Measurements from ENCODE around the gene FBXW5. TPM values are rescaled to one million over a fixed set of nuclear protein-coding genes. Genes with fewer than 3 reads are reported as not detected.
A peak's percentile ranks its signal among the peaks of the same experiment; 100 is the strongest.

The FBXW5 gene
- total and polyA plus RNA-seq, 9 of the 15 experiments (the other 6 are each of a cell fraction or from before 2014, with no cell fraction given) = 0.21 to 128 (median 37.0) TPM

DNA sequence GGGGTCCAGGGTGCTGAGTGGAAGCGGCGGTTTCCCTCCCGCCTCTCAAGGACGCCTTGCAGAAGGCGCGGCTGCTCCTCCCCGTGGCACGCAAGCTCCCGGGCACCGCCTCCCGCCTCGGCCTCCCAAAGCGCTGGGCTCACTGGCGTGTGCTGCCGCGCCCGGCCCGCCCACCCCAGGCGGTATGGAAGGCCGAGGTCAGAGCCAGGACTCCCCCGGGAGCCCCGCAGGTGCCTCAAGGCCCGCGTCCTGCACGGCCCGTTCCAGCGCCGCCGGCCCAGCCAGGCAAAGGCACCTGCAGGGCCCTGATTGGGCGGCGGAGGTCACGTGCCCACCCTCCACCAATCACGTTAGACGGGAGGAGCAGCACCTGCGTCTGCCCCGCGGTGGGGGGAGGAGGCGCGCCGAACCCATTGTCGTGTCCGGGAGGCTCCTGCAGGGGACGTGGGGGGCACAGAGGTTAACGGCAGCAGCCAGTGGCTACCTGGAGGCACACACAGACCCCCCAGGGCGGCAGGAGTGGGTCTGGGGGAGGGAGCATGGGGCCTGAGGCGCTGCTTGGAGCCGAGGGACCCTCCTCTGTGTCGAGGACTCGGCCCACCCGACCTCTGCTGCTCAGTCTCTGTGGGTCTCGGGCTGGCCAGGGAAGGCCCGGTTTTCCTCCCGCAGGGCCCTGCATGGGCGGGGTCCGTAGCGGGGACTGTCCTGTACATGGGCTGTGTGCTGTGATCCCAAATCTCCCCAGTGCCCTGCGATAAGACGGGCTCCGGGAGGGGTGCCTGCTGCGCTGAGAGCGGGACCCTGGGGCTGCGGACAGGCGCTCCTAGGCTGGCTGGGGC, 5.5 kb upstream of the FBXW5 start (continued):
- TF ChIP-seq ATF3 (IDR thresholded peaks at IDR 0.05) = peak; percentile 22
- TF ChIP-seq ATF3 (CRISPR knock-in tag; conservative IDR thresholded peaks at IDR 0.05) = no peak
- TF ChIP-seq TGIF2 (CRISPR knock-in tag; IDR thresholded peaks at IDR 0.05) = no peak

DNA sequence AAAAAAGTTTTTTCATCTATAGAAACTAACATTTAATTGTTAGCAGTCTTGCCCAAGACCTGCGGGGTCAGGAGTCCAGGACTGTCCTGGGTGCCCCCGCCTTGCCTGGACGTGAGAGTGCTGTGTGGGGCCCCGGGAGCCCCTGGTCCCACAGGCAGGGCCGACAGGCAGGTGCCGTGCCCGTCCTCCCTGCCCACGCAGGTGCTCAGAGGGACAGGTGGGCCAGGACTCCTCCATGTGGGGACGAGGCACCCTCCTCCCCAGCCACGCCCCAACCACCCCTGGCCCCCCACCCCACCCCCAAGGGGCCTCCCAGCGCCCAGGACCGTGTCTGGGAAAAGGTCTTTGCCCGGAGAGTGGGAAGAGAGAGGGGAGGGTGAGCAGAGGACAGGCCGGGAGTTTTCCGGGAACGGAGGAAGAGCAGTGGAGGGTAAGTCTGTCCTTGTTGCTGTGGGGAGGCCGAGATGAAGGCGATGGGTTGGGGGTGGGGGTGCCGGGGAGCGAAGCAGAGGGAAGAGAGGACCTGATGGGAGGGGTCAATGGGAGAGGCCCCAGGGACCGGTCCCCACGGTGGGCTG, 4.8 kb upstream of the FBXW5 start:
- peak overlapping the region; percentile 68 to 92; a peak in 3 of 4 replicates for H3K9ac ChIP-seq (ENCODE audit: insufficient read depth in 1 of 2, low read depth in 2 of 2, low read length in 2 of 2)

More for the DNA sequence above, 4.8 kb upstream of the FBXW5 start:
- H3K9me3 ChIP-seq (replicated peaks; ENCODE audit: control insufficient read depth, insufficient read depth, low read depth, low read length) = no peaks in the 10 kb centered on the region
- POLR2A ChIA-PET = interaction anchor here (0.6 to 1.0 kb wide), 2 partner anchors 13 to 26 kb away, joined by 3 read pairs; no protein-coding TSS in a partner anchor
- intact Hi-C loops (cut with micrococcal nuclease) (loop anchor here (5.0 kb wide), 2 partner anchors 43 to 162 kb away; partner anchors contain the start of gene PAXX), in situ Hi-C loops (cut with MboI) (loop anchor here (5.0 kb wide), 1 partner anchor 88 kb away; no protein-coding TSS in a partner anchor)
- no TSS peak for BruUV-seq (replicated peaks)
- H3K4me3 ChIP-seq = peak overlapping the region; percentile 51
- peaks cover 2% of the 10 kb centered on the region for H3K9me1 ChIP-seq (ENCODE audit: control insufficient read depth, insufficient read depth, low read length)
- H3K27ac ChIP-seq (ENCODE audit: extremely low read depth, low read depth, low read length) = 0 out of 3 replicates have a peak overlapping the region, but pooled peaks have one; percentile 32
- H3K4me1 ChIP-seq (replicated peaks in 1 of 2; ENCODE audit: control insufficient read depth in 2 of 2, insufficient read depth in 2 of 2, low read length in 2 of 2) = peaks cover 16 to 81% of the 10 kb centered on the region in 2 experiments
- DNase-seq (ENCODE audit: extremely low read depth in 1 of 4, low spot score in 3 of 4) (no peak), FAIRE-seq (no peak), ATAC-seq (peak; percentile 2)
- peak overlapping the region; percentile 78 for H2AFZ ChIP-seq (ENCODE audit: low read depth, low read length)
- no peaks in the 10 kb centered on the region for H3K36me3 ChIP-seq (ENCODE audit: control insufficient read depth, insufficient read depth, low read length)
- no peaks in the 10 kb centered on the region for H4K20me1 ChIP-seq (replicated peaks; ENCODE audit: control insufficient read depth, insufficient read depth, low read length)
- H3K27me3 ChIP-seq (ENCODE audit: control insufficient read depth in 2 of 2, insufficient read depth in 2 of 2, low read length in 2 of 2) = no peaks in the 10 kb centered on the region
- CTCF ChIA-PET (ENCODE audit: low intra/inter-chr PET ratio) = interaction anchor here (2.0 to 3.4 kb wide), 2 partner anchors 79 to 85 kb away, joined by 17 to 47 read pairs; partner anchors contain the start of gene ABCA2
- H3K79me2 ChIP-seq (ENCODE audit: control insufficient read depth, insufficient read depth, low read length) = peaks cover 2% of the 10 kb centered on the region; the same call in 1 of the 3 replicates
- H3K4me2 ChIP-seq (ENCODE audit: insufficient read depth, low read length) = peak overlapping the region; percentile 74
- TF ChIP-seq ZNF395 (CRISPR knock-in tag; IDR thresholded peaks at IDR 0.05) (0 out of 2 replicates have a peak, but pooled peaks have one; percentile 38), RAD21 (CRISPR knock-in tag; conservative IDR thresholded peaks at IDR 0.05 in 1 of 2, IDR thresholded peaks at IDR 0.05 in 1 of 2) (no peak), PHF8 (IDR thresholded peaks at IDR 0.05; ENCODE audit: borderline replicate concordance, low read length) (no peak), SETDB1 (IDR thresholded peaks at IDR 0.05; ENCODE audit: low read length) (peak; percentile 8), PHF20 (IDR thresholded peaks at IDR 0.05; ENCODE audit: partially characterized antibody) (no peak), SMARCC2 (IDR thresholded peaks at IDR 0.05; ENCODE audit: low read depth) (no peak), SNIP1 (IDR thresholded peaks at IDR 0.05; ENCODE audit: low read depth) (no peak), ZNF263 (CRISPR knock-in tag; IDR thresholded peaks at IDR 0.05; ENCODE audit: borderline replicate concordance) (peak; percentile 56; the same call in 1 of the 2 replicates)
- TF ChIP-seq, protein P1, sequence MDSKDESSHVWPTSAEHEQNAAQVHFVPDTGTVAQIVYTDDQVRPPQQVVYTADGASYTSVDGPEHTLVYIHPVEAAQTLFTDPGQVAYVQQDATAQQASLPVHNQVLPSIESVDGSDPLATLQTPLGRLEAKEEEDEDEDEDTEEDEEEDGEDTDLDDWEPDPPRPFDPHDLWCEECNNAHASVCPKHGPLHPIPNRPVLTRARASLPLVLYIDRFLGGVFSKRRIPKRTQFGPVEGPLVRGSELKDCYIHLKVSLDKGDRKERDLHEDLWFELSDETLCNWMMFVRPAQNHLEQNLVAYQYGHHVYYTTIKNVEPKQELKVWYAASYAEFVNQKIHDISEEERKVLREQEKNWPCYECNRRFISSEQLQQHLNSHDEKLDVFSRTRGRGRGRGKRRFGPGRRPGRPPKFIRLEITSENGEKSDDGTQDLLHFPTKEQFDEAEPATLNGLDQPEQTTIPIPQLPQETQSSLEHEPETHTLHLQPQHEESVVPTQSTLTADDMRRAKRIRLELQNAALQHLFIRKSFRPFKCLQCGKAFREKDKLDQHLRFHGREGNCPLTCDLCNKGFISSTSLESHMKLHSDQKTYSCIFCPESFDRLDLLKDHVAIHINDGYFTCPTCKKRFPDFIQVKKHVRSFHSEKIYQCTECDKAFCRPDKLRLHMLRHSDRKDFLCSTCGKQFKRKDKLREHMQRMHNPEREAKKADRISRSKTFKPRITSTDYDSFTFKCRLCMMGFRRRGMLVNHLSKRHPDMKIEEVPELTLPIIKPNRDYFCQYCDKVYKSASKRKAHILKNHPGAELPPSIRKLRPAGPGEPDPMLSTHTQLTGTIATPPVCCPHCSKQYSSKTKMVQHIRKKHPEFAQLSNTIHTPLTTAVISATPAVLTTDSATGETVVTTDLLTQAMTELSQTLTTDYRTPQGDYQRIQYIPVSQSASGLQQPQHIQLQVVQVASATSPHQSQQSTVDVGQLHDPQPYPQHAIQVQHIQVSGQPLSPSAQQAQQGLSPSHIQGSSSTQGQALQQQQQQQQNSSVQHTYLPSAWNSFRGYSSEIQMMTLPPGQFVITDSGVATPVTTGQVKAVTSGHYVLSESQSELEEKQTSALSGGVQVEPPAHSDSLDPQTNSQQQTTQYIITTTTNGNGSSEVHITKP (IDR thresholded peaks at IDR 0.05; ENCODE audit: partially characterized antibody) = peak; percentile 11
- WGBS (ENCODE audit: insufficient coverage, low coverage, missing lambda C conversion rate) = 29% methylated on average over 11 of the region's 22 CpGs

Measured in K562 (cell line).